HEK293T (cell line): ENCODE measurements around the gene WIPF1.

Experiments
- FOXM1 ChIP-seq: fragments of 450-650 bp; IDR thresholded peaks from 2 replicates; pipeline ENCODE4 v1.6.1; 2017; ENCODE audit warnings: mild to moderate bottlenecking, borderline replicate concordance
- SP1 ChIP-seq: fragments of 450-650 bp; IDR thresholded peaks from 2 replicates; pipeline ENCODE4 v1.6.1; 2017

GRCh38 chr2:174599310-174599921, 1.8 kb upstream of the WIPF1 start:
- TF ChIP-seq SP1 (no peak), FOXM1 (no peak)
